Stimulated activated CD8-positive, alpha-beta memory T cell treated with anti-CD3 and anti-CD28 coated beads, Interleukin-12 subunit alpha, Interleukin-12 subunit beta, amount 100 ng/mL, for 1 hour (primary cell): ENCODE results near the gene TSFM.

Experiments used
- DNase-seq: peaks from one replicate; pipeline ENCODE4 v3.0.0-alpha.2; 2020; ENCODE audit warnings: low read depth

TSFM gene

GRCh38 chr12:57746025-57746424 lies 36.6 kb upstream of the TSFM start:
- no peak for DNase-seq

GRCh38 chr12:57749061-57749460 lies 33.5 kb upstream of the TSFM start:
- DNase-seq: no peak

GRCh38 chr12:57750561-57751431 lies 31.8 kb upstream of the TSFM start:
- DNase-seq: no peak

- DNase-seq: no peak
Measured at GRCh38 chr12:57751432-57751787, 31.2 kb upstream of the TSFM start.

DNA sequence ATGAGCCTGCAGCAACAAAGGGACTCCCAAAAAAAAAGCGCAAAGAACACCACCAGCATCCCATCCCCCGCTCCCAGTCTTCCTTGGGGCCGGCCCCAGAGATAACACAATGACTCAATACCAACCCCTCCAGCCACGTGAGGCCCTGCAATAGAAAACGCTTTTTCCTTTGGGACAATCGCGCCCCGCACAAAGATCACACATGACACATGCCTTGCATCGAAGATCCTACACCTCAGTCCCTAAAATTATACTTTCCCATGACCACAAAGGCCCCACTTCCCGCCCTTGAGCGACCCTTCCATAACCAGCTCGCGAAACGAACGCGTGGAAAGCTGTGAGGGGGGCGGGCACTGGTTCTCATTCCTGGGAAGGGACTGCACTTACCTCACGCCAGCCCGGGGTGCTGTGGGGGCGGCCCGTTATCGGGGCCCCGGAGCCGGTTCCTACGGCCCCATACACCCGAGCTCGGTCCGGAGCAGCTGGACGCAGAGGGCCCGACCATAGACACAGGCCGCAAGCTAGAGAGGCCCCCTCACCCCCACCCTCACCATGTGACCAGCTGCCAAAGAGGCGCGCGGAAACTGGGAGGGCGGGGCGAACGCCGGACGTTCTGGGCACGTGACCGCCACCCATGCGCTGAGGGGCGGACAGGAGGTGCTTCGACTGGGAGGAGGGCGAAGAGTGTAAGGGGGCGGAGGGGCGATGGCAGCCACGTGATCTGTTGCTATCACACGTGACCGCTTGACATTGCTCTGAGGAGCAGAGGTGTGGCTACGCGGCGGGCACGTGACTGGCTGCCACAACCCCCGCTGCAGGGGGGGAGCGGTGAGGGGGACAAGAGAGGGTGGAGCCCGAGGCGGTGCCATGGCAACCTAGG lies 30.6 kb upstream of the TSFM start, which contains the start of gene CDK4:
TSS of gene CDK4 (minus strand) at position 523 of the 880 bp plus-strand sequence. CDS start 593 bp downstream, outside the sequence.
- DNase-seq: peak; percentile 97

- no peak for DNase-seq
Measured at GRCh38 chr12:57752668-57753000, 30.0 kb upstream of the TSFM start.

GRCh38 chr12:57753756-57754337 lies 28.7 kb upstream of the TSFM start:
- no peak for DNase-seq

GRCh38 chr12:57754411-57755193 lies 28.0 kb upstream of the TSFM start, which contains the start of gene MARCHF9:
Gene MARCHF9 (plus strand): TSS chr12:57755103. CDS start chr12:57755529, 426 bp downstream.
- peak; percentile 72 for DNase-seq

DNA sequence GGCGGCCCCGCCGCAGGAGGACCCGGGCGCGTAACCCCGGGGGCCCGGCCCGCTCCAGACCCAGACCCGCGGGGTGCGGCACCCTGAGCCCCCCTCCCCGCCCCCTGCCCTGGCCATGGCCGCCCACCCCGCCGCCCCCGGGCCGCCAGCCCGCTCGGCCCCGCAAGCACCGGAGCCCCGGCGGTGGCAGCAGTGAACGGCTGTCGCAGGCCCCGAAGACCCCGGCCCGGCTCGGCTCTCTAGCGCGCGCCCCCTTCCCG lies 27.5 kb upstream of the TSFM start:
- DNase-seq: no peak

- DNase-seq: no peak
Measured at GRCh38 chr12:57755454-57756372, 26.9 kb upstream of the TSFM start.

GRCh38 chr12:57756406-57757341 lies 25.9 kb upstream of the TSFM start:
- no peak for DNase-seq

DNA sequence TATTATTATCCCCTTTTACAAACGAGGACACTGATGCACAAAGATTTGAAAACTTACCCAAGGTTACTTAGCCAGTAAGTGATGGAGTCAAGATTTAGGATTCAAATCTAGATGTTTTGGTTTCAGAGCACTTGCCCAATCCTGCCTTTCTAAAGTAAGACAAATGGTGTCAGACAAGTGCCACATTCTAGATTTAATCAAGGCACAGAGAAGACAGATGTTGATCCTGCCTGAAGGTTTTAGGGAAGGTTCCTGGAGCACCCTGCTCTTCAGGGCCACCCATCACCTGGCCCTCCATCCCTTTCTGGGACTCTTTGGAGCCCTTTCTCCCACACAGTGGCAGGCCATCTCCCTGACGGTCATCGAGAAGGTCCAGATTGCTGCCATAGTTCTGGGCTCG lies 24.8 kb upstream of the TSFM start:
- DNase-seq: no peak

GRCh38 chr12:57758552-57759359 lies 23.8 kb upstream of the TSFM start:
- no peak for DNase-seq

GRCh38 chr12:57759360-57759980 lies 23.1 kb upstream of the TSFM start:
- DNase-seq: no peak

- no peak for DNase-seq
Measured at GRCh38 chr12:57760347-57760982, 22.1 kb upstream of the TSFM start.

- no peak for DNase-seq
Measured at GRCh38 chr12:57761391-57761998, 21.1 kb upstream of the TSFM start.

GRCh38 chr12:57762463-57762862 lies 20.1 kb upstream of the TSFM start:
- DNase-seq: no peak
